HG03469 (cell line): Measurements from ENCODE around the gene RPLP2.

Experiments
- ATAC-seq: cut with Tn5 transposase; IDR thresholded peaks from one replicate; pipeline ENCODE4 v1.9.1; 2021; ENCODE audit warnings: mild to moderate bottlenecking, moderate library complexity, moderate number of reproducible peaks; ENCODE audit not compliant: unreplicated experiment

RPLP2 gene

DNA sequence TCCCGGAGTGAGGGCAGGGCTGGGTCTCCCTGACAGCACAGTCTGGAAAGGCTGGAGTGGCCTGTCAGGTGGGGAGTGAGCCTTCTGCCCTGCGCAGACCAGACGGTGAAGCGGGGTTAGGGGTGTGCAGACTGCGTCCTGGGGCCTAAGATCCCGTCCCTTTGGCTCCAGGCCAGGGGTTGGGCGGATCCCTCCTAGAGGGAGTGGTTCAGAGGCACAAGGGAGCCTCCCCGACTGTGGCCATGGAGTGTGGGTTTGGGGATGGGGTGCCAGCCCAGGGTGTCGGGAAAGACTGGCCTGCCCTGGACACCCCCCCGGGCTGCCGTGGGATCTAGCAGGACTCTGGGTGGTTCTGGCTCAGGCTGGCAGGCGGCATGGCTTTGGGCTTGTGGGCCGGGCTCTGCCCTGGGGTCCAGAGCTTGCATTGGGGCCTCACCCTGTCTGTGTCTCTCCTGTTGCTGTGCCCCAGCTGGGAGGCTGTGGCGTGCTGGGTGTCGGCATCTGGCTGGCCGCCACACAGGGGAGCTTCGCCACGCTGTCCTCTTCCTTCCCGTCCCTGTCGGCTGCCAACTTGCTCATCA lies 52.4 kb downstream of the RPLP2 start:
- ATAC-seq, result no peak
